SJCRH30 (cell line): ENCODE data around the gene COMT. TPM values are rescaled to one million over a fixed set of nuclear protein-coding genes. Genes with fewer than 3 reads are reported as not detected.

Experiments used
- DNase-seq, 2 experiments: peaks; one replicate each; pipeline ENCODE4 v3.0.0-alpha.2; 2015 to 2020
- H3K27ac ChIP-seq: fragments of 250-450 bp; sonication (Bioruptor Pico); 2 replicates; pipeline ENCODE4 v1.5.1; 2020; ENCODE audit warnings: mild to moderate bottlenecking, moderate library complexity
- H3K27me3 ChIP-seq: fragments of 250-450 bp; sonication (Bioruptor Pico); 2 replicates; pipeline ENCODE4 v1.5.1; 2020; ENCODE audit warnings: mild to moderate bottlenecking, moderate library complexity
- H3K36me3 ChIP-seq: fragments of 250-450 bp; sonication (Bioruptor Pico); 2 replicates; pipeline ENCODE4 v1.5.1; 2020; ENCODE audit warnings: mild to moderate bottlenecking, moderate library complexity
- H3K4me1 ChIP-seq: fragments of 250-450 bp; sonication (Bioruptor Pico); 2 replicates; pipeline ENCODE4 v1.5.1; 2020; ENCODE audit warnings: mild to moderate bottlenecking, moderate library complexity
- H3K4me3 ChIP-seq: fragments of 250-450 bp; sonication (Bioruptor Pico); 2 replicates; pipeline ENCODE4 v1.5.1; 2020; ENCODE audit warnings: mild to moderate bottlenecking, moderate library complexity
- H3K9me3 ChIP-seq: fragments of 250-450 bp; sonication (Bioruptor Pico); replicated peaks from 2 replicates; pipeline ENCODE4 v1.5.1; 2020; ENCODE audit warnings: mild to moderate bottlenecking, moderate library complexity
- total RNA-seq: library from RNA; depleted of rRNA; stranded (reverse); fragments of >200 nt; shearing (Covaris generic); gene quantifications from 2 replicates; pipeline ENCODE4 v1.2.3, GENCODE V29; 2014

The COMT gene
- total RNA-seq, 1 experiment from 2014 or later: 69.2 TPM

- peaks cover 56% of the 10 kb centered on the region for H3K4me1 ChIP-seq
- H3K27ac ChIP-seq: no peak overlapping the region
- peaks cover 10% of the 10 kb centered on the region; the same call in 1 of the 2 replicates for H3K9me3 ChIP-seq
- H3K36me3 ChIP-seq: no peaks in the 10 kb centered on the region
- no peak overlapping the region for H3K4me3 ChIP-seq
- no peak for DNase-seq
- no peaks in the 10 kb centered on the region; the same call in 1 of the 2 replicates for H3K27me3 ChIP-seq
Observed at GRCh38 chr22:20000246-20001081, 58.9 kb downstream of the COMT start.

- H3K36me3 ChIP-seq: no peaks in the 10 kb centered on the region
- DNase-seq: no peak
- H3K9me3 ChIP-seq: peaks cover 10% of the 10 kb centered on the region; the same call in 1 of the 2 replicates
- H3K27ac ChIP-seq: no peak overlapping the region
- H3K4me1 ChIP-seq: peaks cover 50% of the 10 kb centered on the region
- no peak overlapping the region for H3K4me3 ChIP-seq
- no peaks in the 10 kb centered on the region; the same call in 1 of the 2 replicates for H3K27me3 ChIP-seq
Observed at GRCh38 chr22:20001082-20001638, 59.6 kb downstream of the COMT start.

GRCh38 chr22:20002128-20002527 lies 60.6 kb downstream of the COMT start:
- Histone ChIP-seq H3K27me3 (no peaks in the 10 kb centered on the region; the same call in 1 of the 2 replicates), H3K4me3 (no peak overlapping the region), H3K36me3 (no peaks in the 10 kb centered on the region), H3K9me3 (peaks cover 10% of the 10 kb centered on the region; the same call in 1 of the 2 replicates), H3K4me1 (peaks cover 44% of the 10 kb centered on the region), H3K27ac (peak overlapping the region; percentile 5; the same call in 1 of the 2 replicates)
- DNase-seq: no peak

GRCh38 chr22:20002636-20003035 lies 61.1 kb downstream of the COMT start:
- Histone ChIP-seq H3K27me3 (no peaks in the 10 kb centered on the region; the same call in 1 of the 2 replicates), H3K4me3 (no peak overlapping the region), H3K27ac (peak overlapping the region; percentile 5; the same call in 1 of the 2 replicates), H3K9me3 (peaks cover 10% of the 10 kb centered on the region; the same call in 1 of the 2 replicates), H3K36me3 (no peaks in the 10 kb centered on the region), H3K4me1 (peaks cover 40% of the 10 kb centered on the region)
- peak; percentile 44 to 68 for DNase-seq

- Histone ChIP-seq H3K4me3 (no peak overlapping the region), H3K9me3 (peaks cover 10% of the 10 kb centered on the region; the same call in 1 of the 2 replicates), H3K27me3 (no peaks in the 10 kb centered on the region; the same call in 1 of the 2 replicates), H3K27ac (no peak overlapping the region), H3K36me3 (no peaks in the 10 kb centered on the region), H3K4me1 (peaks cover 33% of the 10 kb centered on the region)
- DNase-seq: no peak
Observed at GRCh38 chr22:20003304-20003703, 61.7 kb downstream of the COMT start.

- DNase-seq: no peak
- Histone ChIP-seq H3K4me3 (no peak overlapping the region), H3K36me3 (no peaks in the 10 kb centered on the region), H3K9me3 (peaks cover 10% of the 10 kb centered on the region; the same call in 1 of the 2 replicates), H3K27me3 (no peaks in the 10 kb centered on the region; the same call in 1 of the 2 replicates), H3K27ac (no peak overlapping the region), H3K4me1 (peaks cover 22% of the 10 kb centered on the region)
Observed at GRCh38 chr22:20004464-20004863, 62.9 kb downstream of the COMT start.

GRCh38 chr22:20008221-20008995 lies 66.8 kb downstream of the COMT start:
- DNase-seq: no peak
- Histone ChIP-seq H3K9me3 (peaks cover 7% of the 10 kb centered on the region; the same call in 1 of the 2 replicates), H3K27me3 (no peaks in the 10 kb centered on the region), H3K27ac (no peak overlapping the region), H3K4me1 (peaks cover 3% of the 10 kb centered on the region; the same call in 1 of the 2 replicates), H3K4me3 (no peak overlapping the region), H3K36me3 (no peaks in the 10 kb centered on the region)

GRCh38 chr22:20009018-20009491 lies 67.5 kb downstream of the COMT start:
- 0 out of 2 replicates have a peak, but pooled peaks cover under 1% of the 10 kb centered on the region for H3K9me3 ChIP-seq
- H3K4me3 ChIP-seq: no peak overlapping the region
- H3K27me3 ChIP-seq: no peaks in the 10 kb centered on the region
- peaks cover 3% of the 10 kb centered on the region; the same call in 1 of the 2 replicates for H3K4me1 ChIP-seq
- no peak for DNase-seq
- no peak overlapping the region for H3K27ac ChIP-seq
- H3K36me3 ChIP-seq: no peaks in the 10 kb centered on the region

GRCh38 chr22:20009582-20010306 lies 68.2 kb downstream of the COMT start:
- Histone ChIP-seq H3K27ac (no peak overlapping the region), H3K4me1 (peaks cover 3% of the 10 kb centered on the region; the same call in 1 of the 2 replicates)

GRCh38 chr22:20010307-20011122 lies 68.9 kb downstream of the COMT start:
- H3K4me1 ChIP-seq: peaks cover 3% of the 10 kb centered on the region; the same call in 1 of the 2 replicates
- no peak for DNase-seq
- no peak overlapping the region for H3K4me3 ChIP-seq
- H3K27ac ChIP-seq: no peak overlapping the region
- no peaks in the 10 kb centered on the region; the same call in 1 of the 2 replicates for H3K27me3 ChIP-seq
- H3K9me3 ChIP-seq: no peaks in the 10 kb centered on the region
- no peaks in the 10 kb centered on the region for H3K36me3 ChIP-seq

More at GRCh38 chr22:20009582-20010306, 68.2 kb downstream of the COMT start:
- no peak overlapping the region for H3K4me3 ChIP-seq
- DNase-seq: no peak
- no peaks in the 10 kb centered on the region for H3K36me3 ChIP-seq
- H3K9me3 ChIP-seq: no peaks in the 10 kb centered on the region
- H3K27me3 ChIP-seq: no peaks in the 10 kb centered on the region

GRCh38 chr22:20011123-20011992 lies 69.8 kb downstream of the COMT start:
- no peaks in the 10 kb centered on the region; the same call in 1 of the 2 replicates for H3K27me3 ChIP-seq
- no peak overlapping the region for H3K27ac ChIP-seq
- H3K36me3 ChIP-seq: no peaks in the 10 kb centered on the region
- no peaks in the 10 kb centered on the region for H3K9me3 ChIP-seq
- no peak for DNase-seq
- peaks cover 3% of the 10 kb centered on the region; the same call in 1 of the 2 replicates for H3K4me1 ChIP-seq
- no peak overlapping the region for H3K4me3 ChIP-seq

GRCh38 chr22:20011993-20012740 lies 70.6 kb downstream of the COMT start:
- H3K27me3 ChIP-seq: peaks cover 2% of the 10 kb centered on the region; the same call in 1 of the 2 replicates
- H3K4me3 ChIP-seq: no peak overlapping the region
- DNase-seq: no peak
- H3K36me3 ChIP-seq: no peaks in the 10 kb centered on the region
- no peaks in the 10 kb centered on the region for H3K9me3 ChIP-seq
- H3K4me1 ChIP-seq: peaks cover 3% of the 10 kb centered on the region; the same call in 1 of the 2 replicates
- H3K27ac ChIP-seq: no peak overlapping the region
